Lower lobe of right lung (tissue), 2 donors: ENCODE measurements around the gene SHROOM2. TPM values are rescaled to one million over a fixed set of nuclear protein-coding genes. Genes with fewer than 3 reads are reported as not detected.

Experiments used
- ATAC-seq, 2 donors: fragments of 200-7000 bp; cut with Tn5 transposase; one replicate each; pipeline ENCODE4 v1.9.1; 2020 to 2022; ENCODE audit warnings: mild to moderate bottlenecking in 2 of 2, moderate library complexity in 2 of 2
- DNase-seq: peaks from one replicate; pipeline ENCODE4 v3.0.0-alpha.2; 2020
- H3K27ac ChIP-seq: fragments of 200-600 bp; one replicate; pipeline ENCODE4 v1.8.0; 2022
- H3K27me3 ChIP-seq: fragments of 200-600 bp; one replicate; pipeline ENCODE4 v1.8.0; 2022; ENCODE audit warnings: low read depth
- H3K36me3 ChIP-seq: fragments of 200-600 bp; one replicate; pipeline ENCODE4 v1.8.0; 2022; ENCODE audit warnings: mild to moderate bottlenecking
- H3K4me1 ChIP-seq: fragments of 200-600 bp; one replicate; pipeline ENCODE4 v1.8.0; 2022
- H3K4me3 ChIP-seq: fragments of 200-600 bp; one replicate; pipeline ENCODE4 v1.8.0; 2022; ENCODE audit warnings: mild to moderate bottlenecking
- H3K9me3 ChIP-seq: fragments of 200-600 bp; one replicate; pipeline ENCODE4 v1.8.0; 2022
- intact Hi-C: fragments of 100-400 bp; cut with DNase I; formaldehyde crosslinking; loops from one replicate; pipeline ENCODE4 v1.11.0; 2022
- total RNA-seq: library from RNA; stranded (reverse); fragmentation: NEBNext Ultra II Directional; extraction: Animal tissue kit (Norgen Biotek cat#: 25700); gene quantifications from one replicate; pipeline ENCODE4 v1.2.1, GENCODE V29; 2021
- TF ChIP-seq, protein P1 (sequence below): fragments of 200-600 bp; IDR thresholded peaks from one replicate; pipeline ENCODE4 v1.8.0; 2022; ENCODE audit warnings: antibody characterized with exemption, mild to moderate bottlenecking
- donor health status: DM: no; HTN: yes; CAD: no; lungs with severe emphysema.

The SHROOM2 gene
- total RNA-seq, 1 donor from 2014 or later = 9.3 TPM

DNA sequence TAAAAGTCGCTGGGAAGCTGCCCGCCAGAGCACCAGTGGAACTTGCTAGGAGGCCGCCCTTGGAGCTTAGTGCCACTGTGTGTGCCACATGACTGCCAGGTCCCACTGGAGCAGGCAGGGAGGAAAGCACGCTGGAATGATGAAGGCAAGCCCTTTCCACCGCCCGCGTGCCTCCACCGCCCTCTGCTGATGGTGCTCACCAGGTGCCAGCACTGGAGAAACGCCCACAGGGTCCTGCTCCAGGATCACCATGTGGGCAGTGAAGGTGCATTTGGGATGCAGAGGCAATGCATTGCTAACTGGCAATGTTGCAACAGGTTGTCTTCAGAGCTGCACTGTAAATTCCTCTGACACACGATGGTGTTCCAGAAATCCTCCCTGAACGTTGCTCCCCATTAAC, 76.3 kb downstream of the SHROOM2 start:
- no peak for ATAC-seq
- intact Hi-C loops = no loop called here

DNA sequence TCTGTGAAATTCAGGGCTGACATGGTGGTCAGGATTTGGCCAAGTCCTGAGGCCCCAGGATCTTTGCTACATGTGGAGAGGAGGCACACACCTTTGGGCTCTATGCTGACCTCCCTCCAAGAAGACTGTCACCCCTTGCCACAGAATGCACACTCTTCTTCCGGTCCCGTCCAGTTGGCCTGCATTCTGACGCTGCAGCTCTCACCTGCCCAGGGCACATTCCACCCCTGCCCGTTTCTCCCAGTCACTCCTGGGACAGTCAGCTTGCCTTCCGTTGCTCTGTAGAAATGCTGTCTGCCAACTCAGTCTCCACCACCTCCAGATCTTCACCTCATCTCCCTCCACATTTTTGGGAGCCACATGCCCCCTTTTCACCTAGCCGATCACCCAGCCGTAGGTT, 76.7 kb downstream of the SHROOM2 start:
- H3K4me1 ChIP-seq = peaks cover 3% of the 10 kb centered on the region
- TF ChIP-seq, protein P1, sequence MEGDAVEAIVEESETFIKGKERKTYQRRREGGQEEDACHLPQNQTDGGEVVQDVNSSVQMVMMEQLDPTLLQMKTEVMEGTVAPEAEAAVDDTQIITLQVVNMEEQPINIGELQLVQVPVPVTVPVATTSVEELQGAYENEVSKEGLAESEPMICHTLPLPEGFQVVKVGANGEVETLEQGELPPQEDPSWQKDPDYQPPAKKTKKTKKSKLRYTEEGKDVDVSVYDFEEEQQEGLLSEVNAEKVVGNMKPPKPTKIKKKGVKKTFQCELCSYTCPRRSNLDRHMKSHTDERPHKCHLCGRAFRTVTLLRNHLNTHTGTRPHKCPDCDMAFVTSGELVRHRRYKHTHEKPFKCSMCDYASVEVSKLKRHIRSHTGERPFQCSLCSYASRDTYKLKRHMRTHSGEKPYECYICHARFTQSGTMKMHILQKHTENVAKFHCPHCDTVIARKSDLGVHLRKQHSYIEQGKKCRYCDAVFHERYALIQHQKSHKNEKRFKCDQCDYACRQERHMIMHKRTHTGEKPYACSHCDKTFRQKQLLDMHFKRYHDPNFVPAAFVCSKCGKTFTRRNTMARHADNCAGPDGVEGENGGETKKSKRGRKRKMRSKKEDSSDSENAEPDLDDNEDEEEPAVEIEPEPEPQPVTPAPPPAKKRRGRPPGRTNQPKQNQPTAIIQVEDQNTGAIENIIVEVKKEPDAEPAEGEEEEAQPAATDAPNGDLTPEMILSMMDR = no peak
- H3K27me3 ChIP-seq = no peaks in the 10 kb centered on the region
- ATAC-seq = no peak
- DNase-seq = no peak
- intact Hi-C loops = no loop called here
- no peak overlapping the region for H3K27ac ChIP-seq
- no peaks in the 10 kb centered on the region for H3K36me3 ChIP-seq
- no peak overlapping the region for H3K4me3 ChIP-seq
- H3K9me3 ChIP-seq = no peaks in the 10 kb centered on the region

More for the DNA sequence above, 76.3 kb downstream of the SHROOM2 start:
- Histone ChIP-seq H3K27me3 (no peaks in the 10 kb centered on the region), H3K4me3 (no peak overlapping the region), H3K4me1 (peaks cover 3% of the 10 kb centered on the region), H3K9me3 (no peaks in the 10 kb centered on the region), H3K36me3 (no peaks in the 10 kb centered on the region), H3K27ac (no peak overlapping the region)
- DNase-seq = no peak
- TF ChIP-seq, protein P1 = no peak

DNA sequence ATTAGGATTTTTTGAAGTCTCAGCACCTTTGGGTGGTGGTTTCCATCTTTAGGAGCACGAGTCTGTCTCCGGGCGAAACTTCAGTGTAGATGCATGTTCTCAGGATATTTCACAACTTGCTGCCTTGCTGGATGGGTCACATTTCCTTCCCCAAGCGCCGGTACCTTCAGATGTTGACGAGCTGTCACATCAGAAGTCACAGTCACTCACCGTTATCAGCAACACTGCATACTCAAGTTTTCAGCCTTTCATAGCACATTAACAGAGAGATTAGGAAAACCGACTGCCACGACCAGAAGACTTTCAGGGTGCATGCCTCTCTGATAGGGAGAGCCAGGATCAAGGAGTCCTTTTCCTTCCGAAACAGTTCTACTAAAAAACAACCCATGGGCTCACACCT, 77.8 kb downstream of the SHROOM2 start:
- H3K9me3 ChIP-seq = no peaks in the 10 kb centered on the region
- no peaks in the 10 kb centered on the region for H3K36me3 ChIP-seq
- no peak overlapping the region for H3K27ac ChIP-seq
- TF ChIP-seq, protein P1 = no peak
- intact Hi-C loops = no loop called here
- no peak for ATAC-seq
- DNase-seq = no peak
- no peaks in the 10 kb centered on the region for H3K27me3 ChIP-seq
- peaks cover 3% of the 10 kb centered on the region for H3K4me1 ChIP-seq
- H3K4me3 ChIP-seq = no peak overlapping the region

DNA sequence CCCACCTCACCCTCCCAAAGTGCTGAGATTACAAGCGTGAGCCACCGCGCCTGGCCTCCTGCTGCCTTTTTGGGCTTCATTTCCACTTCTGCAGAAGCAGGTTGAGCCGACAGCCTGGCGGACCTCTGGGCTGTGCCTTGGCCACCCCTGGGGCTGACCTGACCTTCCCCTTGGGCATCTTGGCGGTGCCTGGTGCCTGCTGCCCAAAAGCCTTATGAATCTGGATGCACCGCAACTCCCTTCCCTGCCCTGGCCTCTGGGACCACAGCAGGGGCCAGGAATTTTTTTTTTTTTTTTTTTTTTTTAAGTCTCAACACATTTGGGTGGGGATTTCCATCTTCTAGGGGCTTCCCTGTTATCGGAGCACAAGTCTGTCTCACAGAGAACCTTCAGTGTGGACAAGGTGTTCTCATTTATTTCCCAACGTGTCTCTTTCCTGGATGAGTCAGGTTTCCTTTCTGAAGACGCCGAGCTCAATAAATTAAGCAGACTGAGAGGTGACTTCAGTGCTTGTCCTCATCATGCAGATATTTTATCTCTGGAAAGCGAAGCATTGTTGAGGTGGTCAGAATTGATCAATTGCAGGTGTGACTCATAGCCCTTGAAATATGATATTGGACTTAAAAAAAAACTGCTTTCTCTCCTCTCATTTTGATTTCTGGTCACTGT, 79.7 kb downstream of the SHROOM2 start:
- ATAC-seq (peak in 1 of 2 donors; percentile 23), DNase-seq (no peak)
- Histone ChIP-seq H3K27me3 (no peaks in the 10 kb centered on the region), H3K4me1 (peaks cover 3% of the 10 kb centered on the region), H3K9me3 (no peaks in the 10 kb centered on the region), H3K27ac (peak overlapping the region; percentile 58), H3K4me3 (no peak overlapping the region), H3K36me3 (no peaks in the 10 kb centered on the region)
- intact Hi-C loops = no loop called here
- TF ChIP-seq, protein P1 = no peak

DNA sequence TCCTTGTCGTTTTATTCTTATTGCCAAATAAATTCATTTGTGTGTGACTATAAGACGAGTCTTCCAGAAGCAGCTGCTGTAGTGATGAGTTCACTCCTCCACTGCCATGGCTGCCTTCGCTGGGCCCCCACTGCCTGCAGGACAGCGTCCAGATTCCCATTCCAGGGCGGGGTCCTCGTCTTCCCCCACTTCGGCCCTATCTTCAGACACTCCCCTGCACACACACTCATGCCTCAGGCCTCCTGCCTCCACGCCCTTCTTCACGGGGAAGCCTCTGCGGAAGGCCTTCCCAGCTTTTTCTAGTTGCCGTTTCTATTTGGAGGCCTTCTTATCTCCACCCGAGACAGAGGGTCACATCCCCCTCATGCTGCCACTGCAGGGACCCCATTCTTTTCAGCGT, 80.4 kb downstream of the SHROOM2 start:
- peak overlapping the region; percentile 58 for H3K27ac ChIP-seq
- TF ChIP-seq, protein P1 = no peak
- DNase-seq (no peak), ATAC-seq (peak in 1 of 2 donors; percentile 51)
- no peaks in the 10 kb centered on the region for H3K9me3 ChIP-seq
- H3K36me3 ChIP-seq = no peaks in the 10 kb centered on the region
- no peak overlapping the region for H3K4me3 ChIP-seq
- H3K4me1 ChIP-seq = peaks cover 3% of the 10 kb centered on the region
- intact Hi-C loops = no loop called here
- no peaks in the 10 kb centered on the region for H3K27me3 ChIP-seq
